IgD-negative memory B cell (primary cell): ENCODE measurements around the gene MFGE8. TPM values are rescaled to one million over a fixed set of nuclear protein-coding genes. Genes with fewer than 3 reads are reported as not detected.

Source experiments
- H3K27ac Mint-ChIP-seq, 3 donors: one replicate each; pipeline ENCODE4 v1.8.0; 2020 to 2022; ENCODE audit warnings: mild to moderate bottlenecking in 3 of 3, mixed read lengths in 3 of 3, moderate library complexity in 1 of 3
- H3K27me3 Mint-ChIP-seq: one replicate; pipeline ENCODE4 v1.8.0; 2021; ENCODE audit warnings: mixed read lengths
- H3K36me3 Mint-ChIP-seq: one replicate; pipeline ENCODE4 v1.8.0; 2020; ENCODE audit warnings: mild to moderate bottlenecking, mixed read lengths
- H3K4me1 Mint-ChIP-seq, 3 donors: one replicate each; pipeline ENCODE4 v1.8.0; 2020 to 2022; ENCODE audit warnings: mixed read lengths in 3 of 3, mild to moderate bottlenecking in 1 of 3
- H3K4me3 Mint-ChIP-seq, 4 donors: one replicate each; pipeline ENCODE4 v1.8.0; 2020 to 2022; ENCODE audit warnings: mild to moderate bottlenecking in 4 of 4, mixed read lengths in 4 of 4, moderate library complexity in 3 of 4
- H3K9me3 Mint-ChIP-seq, 3 donors: one replicate each; pipeline ENCODE4 v1.8.0; 2020 to 2021; ENCODE audit warnings: mixed read lengths in 3 of 3, mild to moderate bottlenecking in 1 of 3
- polyA plus RNA-seq: library from polyadenylated mRNA; unstranded; fragments of 300-500 nt; fragmentation: Illumina TruSeq; gene quantifications from one replicate; pipeline ENCODE4 v1.2.3, GENCODE V29; 2021

The MFGE8 gene
- polyA plus RNA-seq, 1 donor from 2014 or later: 4.8 TPM

DNA sequence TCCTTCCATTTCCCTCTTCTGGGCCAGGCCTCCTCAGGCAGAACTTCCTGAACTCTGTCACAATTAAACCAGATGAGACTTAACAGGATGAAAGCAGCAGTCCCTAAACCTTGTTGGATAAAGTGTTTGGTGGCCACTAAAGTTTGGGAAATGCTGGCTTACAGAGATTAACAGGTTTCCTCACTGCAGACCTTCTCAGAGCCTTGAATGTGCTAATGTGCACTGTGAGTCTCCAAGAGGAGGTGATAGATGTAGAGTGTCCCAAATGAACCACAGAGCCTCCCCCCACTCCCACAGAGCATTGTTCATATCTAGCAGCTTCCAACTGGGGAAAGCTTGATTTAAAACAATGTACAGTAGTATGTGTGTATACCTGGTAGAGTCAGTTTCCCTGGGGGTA, 60.7 kb downstream of the MFGE8 start:
- H3K4me1 Mint-ChIP-seq: no peaks in the 10 kb centered on the region
- no peak overlapping the region for H3K4me3 Mint-ChIP-seq
- peaks cover 4% of the 10 kb centered on the region for H3K27me3 Mint-ChIP-seq
- H3K27ac Mint-ChIP-seq: no peak overlapping the region
- H3K9me3 Mint-ChIP-seq: peaks cover 0 to 8% (median 0%) of the 10 kb centered on the region in 3 donors
- H3K36me3 Mint-ChIP-seq: no peaks in the 10 kb centered on the region

DNA sequence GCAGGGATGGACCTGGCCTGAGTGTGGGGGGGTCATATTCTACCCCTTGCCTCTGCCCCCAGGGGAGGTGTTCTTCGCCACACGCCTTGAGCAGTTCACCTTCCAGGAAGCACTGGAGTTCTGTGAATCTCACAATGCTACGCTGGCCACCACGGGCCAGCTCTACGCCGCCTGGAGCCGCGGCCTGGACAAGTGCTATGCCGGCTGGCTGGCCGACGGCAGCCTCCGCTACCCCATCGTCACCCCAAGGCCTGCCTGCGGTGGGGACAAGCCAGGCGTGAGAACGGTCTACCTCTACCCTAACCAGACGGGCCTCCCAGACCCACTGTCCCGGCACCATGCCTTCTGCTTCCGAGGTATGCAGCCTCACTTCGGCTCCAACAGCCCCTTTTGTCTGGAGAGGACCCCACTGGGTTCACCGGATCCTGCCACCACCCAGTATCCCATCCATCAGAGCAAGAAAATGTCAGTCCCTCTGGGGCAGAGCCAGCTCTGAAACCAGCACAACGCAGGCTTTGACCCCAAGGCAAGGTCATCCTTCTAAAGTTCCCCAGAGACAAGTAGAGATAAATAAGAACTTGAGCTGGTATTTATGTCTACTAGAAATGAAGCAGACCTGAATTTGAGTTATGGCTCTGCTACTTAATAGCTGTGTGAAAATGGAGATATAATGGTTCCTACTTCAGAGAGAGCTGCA, 63.7 kb downstream of the MFGE8 start:
- peaks cover 0 to 5% (median 0%) of the 10 kb centered on the region in 3 donors for H3K9me3 Mint-ChIP-seq
- H3K4me3 Mint-ChIP-seq: peak overlapping the region in 1 of 4 donors; percentile 23
- peaks cover 0 to 3% (median 0%) of the 10 kb centered on the region in 3 donors for H3K4me1 Mint-ChIP-seq
- peak overlapping the region in 1 of 3 donors; percentile 80 for H3K27ac Mint-ChIP-seq
- H3K27me3 Mint-ChIP-seq: peaks cover 5% of the 10 kb centered on the region
- no peaks in the 10 kb centered on the region for H3K36me3 Mint-ChIP-seq

Other genes with a start within 250 kb of the MFGE8 start
- gene ACAN, start 109.9 kb downstream of the MFGE8 start, polyA plus RNA-seq: not detected
- 1.2 TPM for gene HAPLN3, start 17.8 kb downstream of the MFGE8 start, polyA plus RNA-seq
- 13.4 TPM for gene ABHD2, start 175.1 kb upstream of the MFGE8 start, polyA plus RNA-seq